NB4 (cell line): ENCODE results near the gene GMDS.

Source experiments
- DNase-seq: peaks from one replicate; pipeline ENCODE4 v3.0.0; 2010; ENCODE audit warnings: low read depth
- H3K4me3 ChIP-seq: one replicate; pipeline ENCODE4 v1.5.1; 2011; ENCODE audit warnings: mild to moderate bottlenecking, low read depth, low read length, moderate library complexity
- CTCF ChIP-seq: IDR thresholded peaks from one replicate; pipeline ENCODE4 v1.5.1; 2012; ENCODE audit warnings: low read depth, low read length
- MAX ChIP-seq: IDR thresholded peaks from 2 replicates; pipeline ENCODE4 v1.6.1; 2011; ENCODE audit warnings: low read depth, low read length
- MYC ChIP-seq: IDR thresholded peaks from 2 replicates; pipeline ENCODE4 v1.6.1; 2011; ENCODE audit warnings: low read depth, low read length
- POLR2A ChIP-seq: IDR thresholded peaks from 2 replicates; pipeline ENCODE4 v1.6.1; 2011; ENCODE audit warnings: mild to moderate bottlenecking; ENCODE audit not compliant: insufficient read length; ENCODE audit errors: extremely low read depth

GMDS gene

GRCh38 chr6:1777921-1778685 is 467.3 kb downstream of the GMDS start:
- no peak overlapping the region for H3K4me3 ChIP-seq
- DNase-seq: no peak
- TF ChIP-seq POLR2A (no peak), MAX (no peak), CTCF (no peak), MYC (no peak)

- no peak for DNase-seq
- TF ChIP-seq POLR2A (no peak), MYC (no peak), MAX (no peak), CTCF (no peak)
- H3K4me3 ChIP-seq: no peak overlapping the region
Observed at GRCh38 chr6:1775441-1775840, 470.0 kb downstream of the GMDS start.

GRCh38 chr6:1774226-1774915 is 471.0 kb downstream of the GMDS start:
- H3K4me3 ChIP-seq: no peak overlapping the region
- DNase-seq: no peak
- TF ChIP-seq CTCF (no peak), MYC (no peak), POLR2A (no peak), MAX (no peak)

GRCh38 chr6:1773700-1774099 is 471.7 kb downstream of the GMDS start:
- H3K4me3 ChIP-seq: no peak overlapping the region
- DNase-seq: peak; percentile 36
- no peak for TF ChIP-seq CTCF
- no peak for TF ChIP-seq POLR2A
- TF ChIP-seq MAX: no peak
- no peak for TF ChIP-seq MYC

- no peak for TF ChIP-seq MYC
- TF ChIP-seq POLR2A: no peak
- TF ChIP-seq CTCF: no peak
- TF ChIP-seq MAX: no peak
- no peak overlapping the region for H3K4me3 ChIP-seq
- no peak for DNase-seq
Observed at GRCh38 chr6:1770968-1771723, 474.3 kb downstream of the GMDS start.
